Astrocyte of the cerebellum (primary cell): Measurements from ENCODE around the gene RHOV.
A peak's percentile ranks its signal among the peaks of the same experiment; 100 is the strongest.

Experiments
- DNase-seq: peaks from one replicate; pipeline ENCODE4 v3.0.0-alpha.2; 2011; ENCODE audit warnings: low read depth
- H3K4me3 ChIP-seq: 2 replicates; pipeline ENCODE4 v1.5.1; 2011; ENCODE audit warnings: mild to moderate bottlenecking, low read depth, low read length, moderate library complexity
- CTCF ChIP-seq: IDR thresholded peaks from 2 replicates; pipeline ENCODE4 v1.5.1; 2012; ENCODE audit warnings: low read length, low read depth, moderate library complexity, mild to moderate bottlenecking; ENCODE audit errors: missing control alignments
- in situ Hi-C: cut with HindIII; loops from 2 replicates; pipeline ENCODE4 v1.10.0; 2017; ENCODE audit warnings: low sequenced_read_pairs

The RHOV gene

GRCh38 chr15:40850576-40851112 is 23.4 kb downstream of the RHOV start:
- in situ Hi-C loops = no loop called here
- no peak for TF ChIP-seq CTCF
- no peak overlapping the region for H3K4me3 ChIP-seq
- no peak for DNase-seq

DNA sequence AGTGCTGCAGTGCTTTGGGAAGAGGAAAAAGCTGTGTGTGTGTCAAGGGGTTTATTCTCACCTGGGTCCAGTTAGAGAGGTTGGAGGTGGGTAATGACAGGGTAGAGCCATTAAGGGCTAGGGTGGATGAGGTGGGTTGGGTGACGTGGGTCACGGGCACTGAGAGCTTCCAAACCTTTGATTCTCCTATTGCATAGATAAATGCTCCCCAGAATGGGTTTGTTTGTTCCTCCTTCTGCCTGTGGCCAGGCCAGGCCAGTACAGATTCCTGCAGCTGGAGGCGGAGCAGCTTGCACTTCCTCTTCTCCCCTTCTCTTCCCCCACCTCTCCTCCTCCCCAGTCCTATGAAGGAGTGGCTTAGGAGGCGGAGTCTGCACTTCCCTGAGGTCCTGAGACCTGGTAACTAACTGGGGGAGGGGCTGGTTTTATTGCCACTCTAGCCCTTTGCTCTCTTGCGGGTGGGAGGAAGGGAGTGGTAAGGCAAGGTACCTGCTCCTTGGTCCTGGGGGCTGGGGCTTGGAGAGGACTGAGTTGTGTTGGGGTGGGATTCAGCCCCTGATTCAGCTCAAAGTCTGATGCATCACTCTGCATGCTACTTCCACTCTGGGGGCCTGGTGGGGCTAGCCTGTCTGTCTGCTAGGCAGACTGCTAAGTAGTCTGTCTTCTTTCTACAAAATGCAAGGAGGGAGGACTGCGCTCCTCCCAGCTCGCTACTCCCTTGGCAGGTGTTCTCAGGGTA is 26.6 kb downstream of the RHOV start:
- TF ChIP-seq CTCF = no peak
- in situ Hi-C loops = no loop called here
- DNase-seq = no peak
- H3K4me3 ChIP-seq = no peak overlapping the region

- TF ChIP-seq CTCF = no peak
- H3K4me3 ChIP-seq = no peak overlapping the region
- in situ Hi-C loops = no loop called here
- DNase-seq = no peak
Measured at GRCh38 chr15:40846841-40847222, 27.2 kb downstream of the RHOV start.

- no peak overlapping the region for H3K4me3 ChIP-seq
- TF ChIP-seq CTCF = no peak
- DNase-seq = no peak
- in situ Hi-C loops = no loop called here
Measured at GRCh38 chr15:40845511-40846284, 28.3 kb downstream of the RHOV start.

DNA sequence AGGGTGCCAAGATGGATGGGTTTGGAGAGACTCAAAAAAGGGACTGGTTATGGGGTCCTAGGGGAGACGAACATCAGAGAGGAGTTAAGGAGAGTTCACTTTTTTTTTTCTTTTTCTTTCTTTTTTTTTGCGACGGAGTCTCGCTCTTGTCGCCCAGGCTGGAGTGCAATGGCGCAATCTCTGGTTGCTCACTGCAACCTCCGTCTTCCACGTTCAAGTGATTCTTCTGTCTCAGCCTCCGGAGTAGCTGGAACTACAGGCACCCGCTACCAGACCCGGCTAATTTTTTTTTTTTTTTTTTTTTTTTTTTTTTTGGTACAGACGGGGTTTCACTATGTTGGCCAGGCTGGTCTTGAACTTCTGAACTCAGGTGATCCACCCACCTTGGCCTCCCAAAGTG is 29.0 kb downstream of the RHOV start:
- TF ChIP-seq CTCF = no peak

GRCh38 chr15:40844696-40845030 is 29.4 kb downstream of the RHOV start:
- in situ Hi-C loops = no loop called here
- DNase-seq = no peak
- no peak for TF ChIP-seq CTCF
- peak overlapping the region; percentile 38 for H3K4me3 ChIP-seq

More for the DNA sequence above, 29.0 kb downstream of the RHOV start:
- in situ Hi-C loops = no loop called here
- peak overlapping the region; percentile 38 for H3K4me3 ChIP-seq
- DNase-seq = no peak
